Measurements from ENCODE around the gene RANBP1. TPM values are rescaled to one million over a fixed set of nuclear protein-coding genes. Genes with fewer than 3 reads are reported as not detected.
A peak's percentile ranks its signal among the peaks of the same experiment; 100 is the strongest.

The RANBP1 gene
- total RNA-seq, 2 experiments from 2014 or later, result 68.1 to 72.1 TPM

- TF ChIP-seq CTCF (IDR thresholded peaks at IDR 0.05), result no peak
- H3K27me3 ChIP-seq (ENCODE audit: control insufficient read depth in 1 of 2, insufficient read depth in 2 of 2, low read length in 2 of 2), result no peaks in the 10 kb centered on the region
- peak overlapping the region; percentile 52 to 53 for H3K27ac ChIP-seq (ENCODE audit: low read depth in 1 of 2, low read length in 2 of 2)
- H3K4me3 Mint-ChIP-seq, result peak overlapping the region; percentile 84
- POLR2A ChIA-PET, result interaction anchor here (1.0 kb wide), 1 partner anchor 36 kb away, joined by 3 read pairs; the partner anchor contains the start of gene TRMT2A
- peaks cover 48% of the 10 kb centered on the region for H3K4me1 ChIP-seq (ENCODE audit: insufficient read depth, low read length)
- peaks cover 10% of the 10 kb centered on the region for H3K36me3 ChIP-seq (ENCODE audit: insufficient read depth, low read length)
- intact Hi-C loops (cut with DNase I, micrococcal nuclease), result loop anchor here (1.0 to 2.0 kb wide), 4 partner anchors 36 to 65 kb away; partner anchors contain the start of genes ARVCF (in 1 of the 2), TANGO2 (in 1 of the 2) and TRMT2A (in 1 of the 2)
- peak in 2 of 14 experiments; percentile 4 to 11 for DNase-seq
- H3K4me3 ChIP-seq (ENCODE audit: low read length), result peak overlapping the region; percentile 76
- peaks cover 9% of the 10 kb centered on the region for H3K36me3 Mint-ChIP-seq (ENCODE audit: low read depth)
- H3K4me1 Mint-ChIP-seq (ENCODE audit: low read depth), result peaks cover 44% of the 10 kb centered on the region
- no peaks in the 10 kb centered on the region for H3K9me3 Mint-ChIP-seq
- no peaks in the 10 kb centered on the region for H3K27me3 Mint-ChIP-seq
- ATAC-seq (ENCODE audit: poor library complexity), result peak; percentile 1
- no peaks in the 10 kb centered on the region for H3K9me3 ChIP-seq (ENCODE audit: control insufficient read depth in 1 of 2, insufficient read depth in 1 of 2, low read length in 2 of 2)
- CTCF ChIA-PET, result no interaction called here
- peak overlapping the region; percentile 74 for H3K27ac Mint-ChIP-seq
These were observed 34.9 kb upstream of the RANBP1 start for GRCh38 chr22:20080776-20081654.

- H3K27me3 ChIP-seq (ENCODE audit: control insufficient read depth in 1 of 2, insufficient read depth in 2 of 2, low read length in 2 of 2), result no peaks in the 10 kb centered on the region
- Mint-ChIP-seq H3K4me1 (ENCODE audit: low read depth) (peaks cover 44% of the 10 kb centered on the region), H3K9me3 (no peaks in the 10 kb centered on the region), H3K4me3 (peak overlapping the region; percentile 82), H3K27me3 (no peaks in the 10 kb centered on the region), H3K36me3 (ENCODE audit: low read depth) (peaks cover 29% of the 10 kb centered on the region), H3K27ac (peak overlapping the region; percentile 76)
- peaks cover 48% of the 10 kb centered on the region for H3K4me1 ChIP-seq (ENCODE audit: insufficient read depth, low read length)
- intact Hi-C loops (cut with DNase I, micrococcal nuclease), result no loop called here
- ChIA-PET CTCF (no interaction called here), POLR2A (interaction anchor here (0.7 kb wide), 1 partner anchor 34 kb away, joined by 3 read pairs; the partner anchor contains the start of gene TRMT2A)
- ATAC-seq (ENCODE audit: poor library complexity) (no peak), DNase-seq (no peak)
- H3K36me3 ChIP-seq (ENCODE audit: insufficient read depth, low read length), result peaks cover 33% of the 10 kb centered on the region
- no peaks in the 10 kb centered on the region for H3K9me3 ChIP-seq (ENCODE audit: control insufficient read depth in 1 of 2, insufficient read depth in 1 of 2, low read length in 2 of 2)
- H3K4me3 ChIP-seq (ENCODE audit: low read length), result no peak overlapping the region
- no peak overlapping the region for H3K27ac ChIP-seq (ENCODE audit: low read depth in 1 of 2, low read length in 2 of 2)
- TF ChIP-seq CTCF (IDR thresholded peaks at IDR 0.05), result no peak
These were observed 32.6 kb upstream of the RANBP1 start for GRCh38 chr22:20083157-20083890.

GRCh38 chr22:20083891-20084546 is 31.9 kb upstream of the RANBP1 start:
- ATAC-seq (ENCODE audit: poor library complexity) (no peak), DNase-seq (no peak)
- POLR2A ChIA-PET, result no interaction called here
- H3K9me3 ChIP-seq (ENCODE audit: control insufficient read depth in 1 of 2, insufficient read depth in 1 of 2, low read length in 2 of 2), result no peaks in the 10 kb centered on the region
- H3K9me3 Mint-ChIP-seq, result no peaks in the 10 kb centered on the region
- intact Hi-C loops (cut with DNase I, micrococcal nuclease), result no loop called here
- no peak overlapping the region for H3K4me3 ChIP-seq (ENCODE audit: low read length)
- H3K36me3 ChIP-seq (ENCODE audit: insufficient read depth, low read length), result peaks cover 40% of the 10 kb centered on the region
- peak overlapping the region; percentile 82 for H3K4me3 Mint-ChIP-seq
- peak overlapping the region; percentile 76 for H3K27ac Mint-ChIP-seq
- H3K27ac ChIP-seq (ENCODE audit: low read depth in 1 of 2, low read length in 2 of 2), result no peak overlapping the region
- CTCF ChIA-PET, result no interaction called here
- peaks cover 44% of the 10 kb centered on the region for H3K4me1 Mint-ChIP-seq (ENCODE audit: low read depth)
- peaks cover 46% of the 10 kb centered on the region for H3K4me1 ChIP-seq (ENCODE audit: insufficient read depth, low read length)
- H3K27me3 ChIP-seq (ENCODE audit: control insufficient read depth in 1 of 2, insufficient read depth in 2 of 2, low read length in 2 of 2), result no peaks in the 10 kb centered on the region
- TF ChIP-seq CTCF (IDR thresholded peaks at IDR 0.05), result no peak
- H3K27me3 Mint-ChIP-seq, result no peaks in the 10 kb centered on the region
- peaks cover 36% of the 10 kb centered on the region for H3K36me3 Mint-ChIP-seq (ENCODE audit: low read depth)
